ENCODE data around the gene ANGPTL8.

Gene ANGPTL8

GRCh38 chr19:11261971-11262839 lies 22.8 kb downstream of the ANGPTL8 start, which contains the start of gene DOCK6:
DOCK6 (minus strand) TSS chr19:11262524; CDS start chr19:11262440, 84 bp downstream.
- H3K4me3 ChIP-seq (ENCODE audit: low read depth, low read length): peak within 1 kb of the TSS; percentile 68
- H3K36me3 ChIP-seq (replicated peaks): no peaks in the 10 kb centered on the region
- H3K27ac ChIP-seq: peak within 1 kb of the TSS; percentile 30
- H3K27me3 ChIP-seq (replicated peaks): no peaks in the 10 kb centered on the region
- TF ChIP-seq CTCF (IDR thresholded peaks at IDR 0.05; ENCODE audit: low read depth, low read length, missing control alignments): peak; percentile 51
- in situ Hi-C loops (cut with HindIII; ENCODE audit: low pct_ligation_motif_present, low sequenced_read_pairs): no loop called here
- no peak for DNase-seq

GRCh38 chr19:11263726-11264125 lies 24.3 kb downstream of the ANGPTL8 start:
- no peak overlapping the region for H3K4me3 ChIP-seq (ENCODE audit: low read depth, low read length)
- no peak for DNase-seq
- no peaks in the 10 kb centered on the region for H3K36me3 ChIP-seq (replicated peaks)
- H3K27ac ChIP-seq: no peak overlapping the region
- TF ChIP-seq CTCF (IDR thresholded peaks at IDR 0.05; ENCODE audit: low read depth, low read length, missing control alignments): no peak
- H3K27me3 ChIP-seq (replicated peaks): no peaks in the 10 kb centered on the region
- in situ Hi-C loops (cut with HindIII; ENCODE audit: low pct_ligation_motif_present, low sequenced_read_pairs): no loop called here

- in situ Hi-C loops (cut with HindIII; ENCODE audit: low pct_ligation_motif_present, low sequenced_read_pairs): no loop called here
- TF ChIP-seq CTCF (IDR thresholded peaks at IDR 0.05; ENCODE audit: low read depth, low read length, missing control alignments): no peak
- no peaks in the 10 kb centered on the region for H3K36me3 ChIP-seq (replicated peaks)
- H3K4me3 ChIP-seq (ENCODE audit: low read depth, low read length): no peak overlapping the region
- H3K27me3 ChIP-seq (replicated peaks): no peaks in the 10 kb centered on the region
- no peak for DNase-seq
- H3K27ac ChIP-seq: no peak overlapping the region
These were observed 25.2 kb downstream of the ANGPTL8 start for GRCh38 chr19:11264452-11265176.

- no peak for TF ChIP-seq CTCF (IDR thresholded peaks at IDR 0.05; ENCODE audit: low read depth, low read length, missing control alignments)
- in situ Hi-C loops (cut with HindIII; ENCODE audit: low pct_ligation_motif_present, low sequenced_read_pairs): no loop called here
- no peaks in the 10 kb centered on the region for H3K36me3 ChIP-seq (replicated peaks)
- no peak overlapping the region for H3K4me3 ChIP-seq (ENCODE audit: low read depth, low read length)
- H3K27me3 ChIP-seq (replicated peaks): no peaks in the 10 kb centered on the region
- no peak overlapping the region for H3K27ac ChIP-seq
- no peak for DNase-seq
These were observed 25.9 kb downstream of the ANGPTL8 start for GRCh38 chr19:11265177-11265784.

- in situ Hi-C loops (cut with HindIII; ENCODE audit: low pct_ligation_motif_present, low sequenced_read_pairs): no loop called here
- Histone ChIP-seq H3K4me3 (ENCODE audit: low read depth, low read length) (no peak overlapping the region), H3K27ac (no peak overlapping the region), H3K36me3 (replicated peaks) (no peaks in the 10 kb centered on the region), H3K27me3 (replicated peaks) (no peaks in the 10 kb centered on the region)
- no peak for TF ChIP-seq CTCF (IDR thresholded peaks at IDR 0.05; ENCODE audit: low read depth, low read length, missing control alignments)
- no peak for DNase-seq
These were observed 26.4 kb downstream of the ANGPTL8 start for GRCh38 chr19:11265785-11266236.
